H9 (cell line): ENCODE data around the gene CHCHD3. TPM values are rescaled to one million over a fixed set of nuclear protein-coding genes. Genes with fewer than 3 reads are reported as not detected.

Source experiments
- DNase-seq: peaks from one replicate; pipeline ENCODE4 v3.0.0-alpha.2; 2017
- H2AFZ ChIP-seq: one replicate; pipeline ENCODE4 v1.6.1; 2013; ENCODE audit warnings: mild to moderate bottlenecking, low read length, control low read depth, moderate library complexity
- H2AK5ac ChIP-seq: 2 replicates; pipeline ENCODE4 v1.6.1; 2013; ENCODE audit warnings: low read length, control low read depth, mixed read lengths; ENCODE audit not compliant: insufficient read length
- H2BK120ac ChIP-seq: one replicate; pipeline ENCODE4 v1.6.1; 2013; ENCODE audit warnings: low read depth, mild to moderate bottlenecking, low read length, control low read depth, inconsistent platforms; ENCODE audit not compliant: poor library complexity, severe bottlenecking
- H2BK12ac ChIP-seq: 2 replicates; pipeline ENCODE4 v1.6.1; 2013; ENCODE audit warnings: low read length, control low read depth, mixed read lengths, low read depth; ENCODE audit not compliant: insufficient read length
- H2BK15ac ChIP-seq: 2 replicates; pipeline ENCODE4 v1.6.1; 2013; ENCODE audit warnings: low read depth, low read length, control low read depth
- H2BK20ac ChIP-seq: one replicate; pipeline ENCODE4 v1.6.1; 2013; ENCODE audit warnings: low read depth, mild to moderate bottlenecking, low read length, control low read depth, inconsistent platforms; ENCODE audit not compliant: poor library complexity, severe bottlenecking
- H2BK5ac ChIP-seq: 2 replicates; pipeline ENCODE4 v1.6.1; 2013; ENCODE audit warnings: low read length, control low read depth, mixed read lengths; ENCODE audit not compliant: insufficient read length
- H3K14ac ChIP-seq: 2 replicates; pipeline ENCODE4 v1.6.1; 2013; ENCODE audit warnings: low read length, control low read depth; ENCODE audit not compliant: insufficient read depth
- H3K18ac ChIP-seq: 2 replicates; pipeline ENCODE4 v1.6.1; 2013; ENCODE audit warnings: low read depth, mild to moderate bottlenecking, mixed read lengths, low read length, control low read depth; ENCODE audit not compliant: insufficient read length
- H3K23ac ChIP-seq: 2 replicates; pipeline ENCODE4 v1.6.1; 2013; ENCODE audit warnings: low read length, control low read depth, mixed read lengths, low read depth; ENCODE audit not compliant: insufficient read length
- H3K23me2 ChIP-seq: 2 replicates; pipeline ENCODE4 v1.6.1; 2013; ENCODE audit warnings: low read depth, mild to moderate bottlenecking, mixed read lengths, low read length, control low read depth; ENCODE audit not compliant: insufficient read length, poor library complexity, severe bottlenecking
- H3K27ac ChIP-seq: 2 replicates; pipeline ENCODE4 v1.5.1; 2013; ENCODE audit warnings: low read length, control low read depth, mixed read lengths, low read depth; ENCODE audit not compliant: insufficient read length
- H3K27me3 ChIP-seq: 2 replicates; pipeline ENCODE4 v1.6.1; 2013; ENCODE audit warnings: low read length, control low read depth, inconsistent platforms; ENCODE audit not compliant: insufficient read depth
- H3K4ac ChIP-seq: 2 replicates; pipeline ENCODE4 v1.6.1; 2013; ENCODE audit warnings: low read depth, mild to moderate bottlenecking, control low read depth, inconsistent platforms, low read length, moderate library complexity
- H3K4me1 ChIP-seq: 2 replicates; pipeline ENCODE4 v1.6.1; 2013; ENCODE audit warnings: low read length, control low read depth, inconsistent platforms; ENCODE audit not compliant: insufficient read depth
- H3K4me2 ChIP-seq: 2 replicates; pipeline ENCODE4 v1.6.1; 2013; ENCODE audit warnings: low read length, control low read depth, mixed read lengths; ENCODE audit not compliant: insufficient read length, insufficient read depth
- H3K56ac ChIP-seq: 2 replicates; pipeline ENCODE4 v1.6.1; 2013; ENCODE audit warnings: low read depth, mild to moderate bottlenecking, mixed read lengths, low read length, control low read depth; ENCODE audit not compliant: insufficient read length
- H3K79me1 ChIP-seq: 2 replicates; pipeline ENCODE4 v1.6.1; 2013; ENCODE audit warnings: low read depth, mild to moderate bottlenecking, moderate library complexity, low read length, control low read depth, inconsistent platforms; ENCODE audit not compliant: insufficient read depth, poor library complexity, severe bottlenecking
- H3K79me2 ChIP-seq: 2 replicates; pipeline ENCODE4 v1.6.1; 2013; ENCODE audit warnings: low read length, control low read depth, inconsistent platforms; ENCODE audit not compliant: insufficient read depth
- H3K9ac ChIP-seq: 2 replicates; pipeline ENCODE4 v1.6.1; 2013; ENCODE audit warnings: low read length, control low read depth, mixed read lengths; ENCODE audit not compliant: insufficient read length; ENCODE audit errors: extremely low read depth
- H3K9me3 ChIP-seq: one replicate; pipeline ENCODE4 v1.6.1; 2013; ENCODE audit warnings: low read depth, low read length, inconsistent platforms; ENCODE audit not compliant: control insufficient read depth
- H3T11ph ChIP-seq: one replicate; pipeline ENCODE4 v1.6.1; 2013; ENCODE audit warnings: mild to moderate bottlenecking, low read length, control low read depth, inconsistent platforms
- H4K20me1 ChIP-seq: one replicate; pipeline ENCODE4 v1.6.1; 2013; ENCODE audit not compliant: control insufficient read depth, insufficient read length, insufficient read depth
- H4K5ac ChIP-seq: 2 replicates; pipeline ENCODE4 v1.6.1; 2013; ENCODE audit warnings: low read depth, mild to moderate bottlenecking, mixed read lengths, low read length, control low read depth; ENCODE audit not compliant: insufficient read length
- H4K8ac ChIP-seq: replicated peaks from 2 replicates; pipeline ENCODE4 v1.6.1; 2013; ENCODE audit warnings: low read length, control low read depth, mixed read lengths, low read depth; ENCODE audit not compliant: insufficient read length
- H4K91ac ChIP-seq: 2 replicates; pipeline ENCODE4 v1.6.1; 2013; ENCODE audit warnings: low read depth, mild to moderate bottlenecking, moderate library complexity, mixed read lengths, low read length, control low read depth; ENCODE audit not compliant: insufficient read length
- H3K27ac Mint-ChIP-seq, 3 experiments: 2 replicates in 2 of 3; 3 replicates in 1 of 3; pipeline ENCODE4 v1.8.0; 2020 to 2021; ENCODE audit warnings: mixed read lengths in 3 of 3, mild to moderate bottlenecking in 1 of 3, moderate library complexity in 1 of 3
- H3K27me3 Mint-ChIP-seq: 2 replicates; pipeline ENCODE4 v1.8.0; 2021; ENCODE audit warnings: low read depth, mild to moderate bottlenecking, moderate library complexity, mixed read lengths
- H3K36me3 Mint-ChIP-seq, 3 experiments: 2 replicates in 2 of 3; 3 replicates in 1 of 3; pipeline ENCODE4 v1.8.0; 2020 to 2021; ENCODE audit warnings: low read depth in 3 of 3, mixed read lengths in 3 of 3; ENCODE audit not compliant: insufficient read depth in 1 of 3
- H3K4me1 Mint-ChIP-seq, 2 experiments: 2 replicates each; pipeline ENCODE4 v1.8.0; 2020; ENCODE audit warnings: mixed read lengths in 2 of 2
- H3K4me3 Mint-ChIP-seq, 2 experiments: 2 replicates in 1 of 2; 3 replicates in 1 of 2; pipeline ENCODE4 v1.8.0; 2020 to 2021; ENCODE audit warnings: mild to moderate bottlenecking in 2 of 2, mixed read lengths in 2 of 2, moderate library complexity in 1 of 2
- H3K9me3 Mint-ChIP-seq, 2 experiments: 2 replicates in 1 of 2; 3 replicates in 1 of 2; pipeline ENCODE4 v1.8.0; 2020; ENCODE audit warnings: mild to moderate bottlenecking in 2 of 2, mixed read lengths in 2 of 2, moderate library complexity in 1 of 2
- WGBS: extraction: QIAGEN DNeasy Blood & Tissue Kit; methylation state at CpG from one replicate; pipeline ENCODE4 v1.1.7; 2013; ENCODE audit warnings: missing lambda C conversion rate, low lambda C conversion rate, mixed read lengths; ENCODE audit not compliant: insufficient read length; ENCODE audit errors: extremely low coverage; 5-methylcytosine and 5-hydroxymethylcytosine counted together
- total RNA-seq: library from RNA; stranded (reverse); gene quantifications from 2 replicates; pipeline ENCODE4 v1.2.1, GENCODE V29; 2021
- TF ChIP-seq, protein P1 (sequence below): fragments of 200-600 bp; sonication (generic); conservative IDR thresholded peaks from 3 replicates; pipeline ENCODE4 v1.8.0; 2021; ENCODE audit warnings: antibody characterized with exemption, mild to moderate bottlenecking

CHCHD3 gene
- total RNA-seq, 1 experiment from 2014 or later, result 104 TPM

GRCh38 chr7:132998763-132999162 lies 83.1 kb downstream of the CHCHD3 start:
- H3K27ac Mint-ChIP-seq, result peak overlapping the region; percentile 2 to 84 (median 83); a peak in 5 of 7 replicates
- peaks cover 2% of the 10 kb centered on the region; the same call in 1 of the 2 replicates for H3K4me1 ChIP-seq
- TF ChIP-seq, protein P1, sequence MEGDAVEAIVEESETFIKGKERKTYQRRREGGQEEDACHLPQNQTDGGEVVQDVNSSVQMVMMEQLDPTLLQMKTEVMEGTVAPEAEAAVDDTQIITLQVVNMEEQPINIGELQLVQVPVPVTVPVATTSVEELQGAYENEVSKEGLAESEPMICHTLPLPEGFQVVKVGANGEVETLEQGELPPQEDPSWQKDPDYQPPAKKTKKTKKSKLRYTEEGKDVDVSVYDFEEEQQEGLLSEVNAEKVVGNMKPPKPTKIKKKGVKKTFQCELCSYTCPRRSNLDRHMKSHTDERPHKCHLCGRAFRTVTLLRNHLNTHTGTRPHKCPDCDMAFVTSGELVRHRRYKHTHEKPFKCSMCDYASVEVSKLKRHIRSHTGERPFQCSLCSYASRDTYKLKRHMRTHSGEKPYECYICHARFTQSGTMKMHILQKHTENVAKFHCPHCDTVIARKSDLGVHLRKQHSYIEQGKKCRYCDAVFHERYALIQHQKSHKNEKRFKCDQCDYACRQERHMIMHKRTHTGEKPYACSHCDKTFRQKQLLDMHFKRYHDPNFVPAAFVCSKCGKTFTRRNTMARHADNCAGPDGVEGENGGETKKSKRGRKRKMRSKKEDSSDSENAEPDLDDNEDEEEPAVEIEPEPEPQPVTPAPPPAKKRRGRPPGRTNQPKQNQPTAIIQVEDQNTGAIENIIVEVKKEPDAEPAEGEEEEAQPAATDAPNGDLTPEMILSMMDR, result 0 out of 3 replicates have a peak, but pooled peaks have one; percentile 20
- no peak overlapping the region for H2BK12ac ChIP-seq
- H3K27ac ChIP-seq, result no peak overlapping the region
- no peak for DNase-seq
- H4K91ac ChIP-seq, result no peak overlapping the region
- H3T11ph ChIP-seq, result no peak overlapping the region
- no peak overlapping the region for H3K4me3 Mint-ChIP-seq
- no peaks in the 10 kb centered on the region for H3K23me2 ChIP-seq
- no peak overlapping the region for H2AFZ ChIP-seq
- H3K27me3 ChIP-seq, result no peaks in the 10 kb centered on the region
- peaks cover 9% of the 10 kb centered on the region for H3K79me1 ChIP-seq
- H2BK15ac ChIP-seq, result no peak overlapping the region
- no peak overlapping the region for H3K14ac ChIP-seq
- no CpG with 5 or more reads among the region's 1 CpG for WGBS
- no peaks in the 10 kb centered on the region for H3K9me3 ChIP-seq
- H3K4me1 Mint-ChIP-seq, result peaks cover 54 to 62% of the 10 kb centered on the region in 2 experiments
- H3K4me2 ChIP-seq, result no peak overlapping the region
- no peaks in the 10 kb centered on the region for H3K27me3 Mint-ChIP-seq
- H3K9ac ChIP-seq, result no peak overlapping the region
- no peaks in the 10 kb centered on the region for H3K36me3 Mint-ChIP-seq
- no peak overlapping the region for H4K5ac ChIP-seq
- H3K9me3 Mint-ChIP-seq, result no peaks in the 10 kb centered on the region
- H3K18ac ChIP-seq, result no peak overlapping the region
- H3K79me2 ChIP-seq, result peaks cover 14% of the 10 kb centered on the region; the same call in 1 of the 2 replicates
- no peak overlapping the region for H2AK5ac ChIP-seq
- H3K56ac ChIP-seq, result no peak overlapping the region
- H3K23ac ChIP-seq, result no peak overlapping the region
- no peaks in the 10 kb centered on the region for H4K20me1 ChIP-seq
- no peak overlapping the region for H3K4ac ChIP-seq
- no peak overlapping the region for H2BK120ac ChIP-seq
- no peak overlapping the region for H2BK20ac ChIP-seq
- H2BK5ac ChIP-seq, result no peak overlapping the region
- no peak overlapping the region for H4K8ac ChIP-seq
